Psoas muscle (tissue), 8 donors: ENCODE results near the gene TAS1R1. TPM values are rescaled to one million over a fixed set of nuclear protein-coding genes. Genes with fewer than 3 reads are reported as not detected.
"Not testable (repeated sequence)": the region's sequence is repeated elsewhere in the genome, so short reads cannot be mapped to it uniquely, and the experiment has no call there.

Experiments
- ATAC-seq, 4 donors: fragments of 200-7000 bp; cut with Tn5 transposase; one replicate each; pipeline ENCODE4 v1.9.1; 2020; ENCODE audit warnings: moderate library complexity in 3 of 4, mild to moderate bottlenecking in 2 of 4
- DNase-seq, 2 donors: peaks; one replicate each; pipeline ENCODE4 v3.0.0-alpha.2; 2020
- H3K27ac ChIP-seq: fragments of 200-600 bp; one replicate; pipeline ENCODE4 v1.8.0; 2022
- H3K27me3 ChIP-seq, 3 donors: fragments of 200-600 bp in 1 of 3; one replicate each; pipeline versions ENCODE4 v1.6.1 to v1.8.0; 2013 to 2022; ENCODE audit warnings: low read length in 2 of 3, mild to moderate bottlenecking in 2 of 3, moderate library complexity in 1 of 3; ENCODE audit not compliant: insufficient read depth in 3 of 3
- H3K36me3 ChIP-seq, 2 donors: fragments of 200-600 bp in 1 of 2; one replicate each; pipeline versions ENCODE4 v1.6.1 to v1.8.0; 2013 to 2022; ENCODE audit warnings: low read depth in 1 of 2, mild to moderate bottlenecking in 1 of 2, moderate library complexity in 1 of 2; ENCODE audit not compliant: insufficient read depth in 1 of 2
- H3K4me1 ChIP-seq: fragments of 200-600 bp; one replicate; pipeline ENCODE4 v1.8.0; 2022
- H3K4me3 ChIP-seq: fragments of 200-600 bp; one replicate; pipeline ENCODE4 v1.8.0; 2022; ENCODE audit warnings: mild to moderate bottlenecking
- H3K9me3 ChIP-seq: fragments of 200-600 bp; one replicate; pipeline ENCODE4 v1.8.0; 2022
- WGBS, 3 donors: extraction: QIAGEN DNeasy Blood & Tissue Kit; methylation state at CpG; one replicate each; pipeline versions ENCODE4 v1.1.6 to v1.1.7; 2013; 5-methylcytosine and 5-hydroxymethylcytosine counted together
- intact Hi-C, 2 donors: fragments of 100-400 bp; cut with DNase I; formaldehyde crosslinking; loops; one replicate each; pipeline versions ENCODE4 v1.11.0 to v1.14.2; 2022
- polyA plus RNA-seq, 3 donors: library from polyadenylated mRNA; stranded (reverse); fragments of 200-250 nt; gene quantifications; one replicate each; pipeline ENCODE4 v1.2.3, GENCODE V29; 2013
- total RNA-seq, 4 donors: library from RNA; stranded (reverse); fragmentation: NEBNext Ultra II Directional in 2 of 4; extraction: Animal tissue kit (Norgen Biotek cat#: 25700) in 2 of 4; gene quantifications; one replicate each; pipeline versions ENCODE4 v1.2.1 to v1.2.4, GENCODE V29; 2021 to 2023
- TF ChIP-seq, protein P1 (sequence below): fragments of 200-600 bp; IDR thresholded peaks from one replicate; pipeline ENCODE4 v1.8.0; 2022; ENCODE audit warnings: antibody characterized with exemption
- donor health status: healthy with polysubstance abuse.
- donor health status: DM: no; HTN: no; CAD: no; lungs with moderate emphysema.
- donor health status: Bipolar disorder and iron deficiency.
- donor health status: healthy.
- donor health status: DM: yes; HTN: yes; CAD: no.
- donor health status: DM: no; HTN: no; CAD: no.
- donor health status: DM: no; HTN: no; CAD: no.
- donor health status: DM: yes; HTN: yes; CAD: no.

The TAS1R1 gene
- total and polyA plus RNA-seq, 7 donors, result 0.04 to 0.16 TPM; not detected in 5

DNA sequence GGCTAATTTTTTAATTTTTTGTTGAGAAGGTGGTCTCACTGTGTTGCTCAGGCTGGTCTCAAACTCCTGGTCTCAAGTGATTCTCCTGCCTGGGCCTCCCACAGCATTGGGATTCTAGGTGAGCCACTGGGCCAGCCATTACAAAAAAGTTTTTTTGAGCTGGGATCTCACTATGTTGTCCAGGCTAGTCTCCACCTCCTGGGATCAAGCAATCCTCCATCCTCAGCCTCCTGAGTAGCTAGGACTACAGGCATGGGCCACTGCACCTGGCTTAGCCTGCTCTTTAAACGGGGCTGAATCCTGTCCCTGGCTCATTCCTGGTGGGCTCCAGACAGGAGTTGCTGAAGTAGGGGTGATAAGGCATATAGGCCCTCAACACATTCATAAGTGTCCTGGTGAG lies 2.5 kb downstream of the TAS1R1 start:
- Histone ChIP-seq H3K9me3 (no peaks in the 10 kb centered on the region), H3K27ac (no peak overlapping the region), H3K4me1 (peaks cover 20% of the 10 kb centered on the region), H3K36me3 (no peaks in the 10 kb centered on the region), H3K27me3 (no peaks in the 10 kb centered on the region), H3K4me3 (no peak overlapping the region)
- 67 to 78% (median 75%) methylated on average over 1 of the region's 1 CpG for WGBS, 3 donors
- intact Hi-C loops, result loop anchor here in 1 of 2 donors (5.0 kb wide), 1 partner anchor 90 kb away; no protein-coding TSS in a partner anchor
- TF ChIP-seq, protein P1, sequence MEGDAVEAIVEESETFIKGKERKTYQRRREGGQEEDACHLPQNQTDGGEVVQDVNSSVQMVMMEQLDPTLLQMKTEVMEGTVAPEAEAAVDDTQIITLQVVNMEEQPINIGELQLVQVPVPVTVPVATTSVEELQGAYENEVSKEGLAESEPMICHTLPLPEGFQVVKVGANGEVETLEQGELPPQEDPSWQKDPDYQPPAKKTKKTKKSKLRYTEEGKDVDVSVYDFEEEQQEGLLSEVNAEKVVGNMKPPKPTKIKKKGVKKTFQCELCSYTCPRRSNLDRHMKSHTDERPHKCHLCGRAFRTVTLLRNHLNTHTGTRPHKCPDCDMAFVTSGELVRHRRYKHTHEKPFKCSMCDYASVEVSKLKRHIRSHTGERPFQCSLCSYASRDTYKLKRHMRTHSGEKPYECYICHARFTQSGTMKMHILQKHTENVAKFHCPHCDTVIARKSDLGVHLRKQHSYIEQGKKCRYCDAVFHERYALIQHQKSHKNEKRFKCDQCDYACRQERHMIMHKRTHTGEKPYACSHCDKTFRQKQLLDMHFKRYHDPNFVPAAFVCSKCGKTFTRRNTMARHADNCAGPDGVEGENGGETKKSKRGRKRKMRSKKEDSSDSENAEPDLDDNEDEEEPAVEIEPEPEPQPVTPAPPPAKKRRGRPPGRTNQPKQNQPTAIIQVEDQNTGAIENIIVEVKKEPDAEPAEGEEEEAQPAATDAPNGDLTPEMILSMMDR, result no peak
- ATAC-seq (no peak), DNase-seq (no peak)

DNA sequence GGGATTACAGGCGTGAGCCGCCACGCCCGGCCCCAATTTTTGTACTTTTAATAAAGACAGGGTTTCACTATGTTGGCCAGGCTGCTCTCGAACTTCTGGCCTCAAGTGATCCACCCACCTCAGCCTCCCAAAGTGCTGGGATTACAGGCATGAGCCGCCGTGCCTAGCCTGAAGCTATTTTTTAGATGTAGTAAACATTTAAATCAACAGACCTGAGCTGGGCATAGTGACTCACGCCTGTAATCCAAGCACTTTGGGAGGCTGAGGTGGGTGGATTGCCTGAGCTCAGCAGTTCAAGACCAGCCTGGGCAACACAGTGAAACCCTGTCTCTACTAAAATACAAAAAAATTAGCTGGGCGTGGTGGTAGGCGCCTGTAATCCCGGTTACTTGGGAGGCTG lies 4.1 kb downstream of the TAS1R1 start:
- H3K27ac ChIP-seq, H3K9me3 ChIP-seq, H3K27me3 ChIP-seq, ATAC-seq, DNase-seq, H3K36me3 ChIP-seq, H3K4me3 ChIP-seq: not testable (repeated sequence)
- intact Hi-C loops, result loop anchor here in 1 of 2 donors (5.0 kb wide), 1 partner anchor 88 kb away; no protein-coding TSS in a partner anchor
- 91 to 92% (median 91%) methylated on average over 10 to 11 of the region's 11 CpGs for WGBS, 3 donors
- peaks cover 11% of the 10 kb centered on the region for H3K4me1 ChIP-seq

DNA sequence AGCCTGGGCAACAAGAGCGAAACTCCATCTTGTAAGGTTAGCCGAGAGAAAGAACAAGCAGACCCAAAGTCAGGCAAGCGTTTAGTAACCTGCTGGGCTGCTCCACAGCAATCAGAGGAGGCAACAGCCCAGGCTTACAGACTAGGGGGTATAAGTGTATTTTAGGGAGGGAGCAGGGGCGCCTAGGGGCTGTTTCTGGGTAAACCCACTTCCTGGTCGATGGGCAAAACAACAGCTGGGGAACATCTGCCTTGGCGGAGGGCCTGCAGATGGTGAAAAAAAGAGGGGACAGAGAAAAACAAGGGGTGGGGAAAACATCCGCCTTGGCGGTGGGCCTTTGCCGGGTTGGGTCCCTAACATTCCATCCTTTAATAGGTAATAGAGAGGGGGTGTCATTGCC lies 5.2 kb downstream of the TAS1R1 start:
- WGBS, 3 donors, result 43 to 48% (median 47%) methylated on average over 9 of the region's 9 CpGs
- TF ChIP-seq, protein P1, result no peak
- no peaks in the 10 kb centered on the region for H3K27me3 ChIP-seq
- H3K36me3 ChIP-seq, result no peaks in the 10 kb centered on the region
- intact Hi-C loops, result no loop called here
- no peak overlapping the region for H3K4me3 ChIP-seq
- H3K27ac ChIP-seq, result no peak overlapping the region
- ATAC-seq (no peak), DNase-seq (no peak)
- peaks cover 3% of the 10 kb centered on the region for H3K4me1 ChIP-seq
- H3K9me3 ChIP-seq, result no peaks in the 10 kb centered on the region

DNA sequence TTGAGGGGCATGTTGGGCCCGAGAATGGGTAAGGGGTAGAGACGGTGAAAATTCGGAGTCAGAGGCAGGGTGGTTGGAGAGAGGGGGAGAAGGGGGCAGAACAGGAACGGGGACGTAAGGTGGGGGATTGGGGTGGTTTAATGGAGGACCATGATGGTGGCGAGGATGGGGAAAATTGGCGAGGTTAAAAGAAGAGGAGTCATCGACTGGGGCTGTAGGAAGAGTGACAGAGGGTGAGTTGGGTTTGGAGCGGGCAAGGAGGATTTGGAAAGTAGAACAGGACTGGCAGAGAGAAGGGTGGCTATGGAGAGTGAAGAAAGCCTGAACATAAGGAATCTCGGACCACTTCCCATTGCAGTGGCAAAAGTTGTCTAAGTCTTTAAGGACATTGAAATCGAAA lies 13.9 kb downstream of the TAS1R1 start:
- 92 to 94% (median 93%) methylated on average over 11 of the region's 11 CpGs for WGBS, 3 donors
- DNase-seq (no peak), ATAC-seq (no peak)
- TF ChIP-seq, protein P1, result no peak
- Histone ChIP-seq H3K27me3 (no peaks in the 10 kb centered on the region), H3K27ac (no peak overlapping the region), H3K9me3 (no peaks in the 10 kb centered on the region), H3K4me3 (no peak overlapping the region), H3K4me1 (no peaks in the 10 kb centered on the region), H3K36me3 (no peaks in the 10 kb centered on the region)
- intact Hi-C loops, result no loop called here

DNA sequence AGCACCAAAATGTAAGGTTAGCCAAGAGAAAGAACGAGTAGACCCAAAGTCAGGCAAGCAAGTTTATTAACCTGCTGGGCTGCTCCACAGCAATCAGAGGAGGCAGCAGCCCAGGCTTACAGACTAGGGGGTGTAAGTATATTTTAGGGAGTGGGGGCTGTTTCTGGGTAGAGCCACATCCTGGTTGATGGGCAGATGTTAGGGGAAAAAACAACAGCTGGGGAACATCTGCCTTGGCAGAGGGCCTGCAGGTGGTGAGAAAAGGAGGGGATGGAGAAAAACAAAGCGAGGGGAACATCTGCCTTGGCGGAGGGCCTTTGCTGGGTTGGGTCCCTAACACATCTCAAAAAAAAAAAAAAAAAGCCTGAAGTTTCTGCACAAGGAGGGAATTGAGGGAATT lies 15.0 kb downstream of the TAS1R1 start:
- Histone ChIP-seq H3K9me3 (no peaks in the 10 kb centered on the region), H3K27me3 (no peaks in the 10 kb centered on the region), H3K27ac (no peak overlapping the region), H3K4me3 (no peak overlapping the region), H3K4me1 (no peaks in the 10 kb centered on the region), H3K36me3 (no peaks in the 10 kb centered on the region)
- WGBS, 3 donors, result 49 to 59% (median 54%) methylated on average over 3 of the region's 3 CpGs
- ATAC-seq (no peak), DNase-seq (no peak)
- intact Hi-C loops, result no loop called here
- TF ChIP-seq, protein P1, result no peak
